HG02763 (cell line): ENCODE results near the gene HAVCR1.
A peak's percentile ranks its signal among the peaks of the same experiment; 100 is the strongest.
"Not testable (repeated sequence)": the region's sequence is repeated elsewhere in the genome, so short reads cannot be mapped to it uniquely, and the experiment has no call there.

Experiments used
- ATAC-seq: cut with Tn5 transposase; IDR thresholded peaks from one replicate; pipeline ENCODE4 v1.9.1; 2021; ENCODE audit warnings: mild to moderate bottlenecking, moderate library complexity; ENCODE audit not compliant: unreplicated experiment

The HAVCR1 gene

DNA sequence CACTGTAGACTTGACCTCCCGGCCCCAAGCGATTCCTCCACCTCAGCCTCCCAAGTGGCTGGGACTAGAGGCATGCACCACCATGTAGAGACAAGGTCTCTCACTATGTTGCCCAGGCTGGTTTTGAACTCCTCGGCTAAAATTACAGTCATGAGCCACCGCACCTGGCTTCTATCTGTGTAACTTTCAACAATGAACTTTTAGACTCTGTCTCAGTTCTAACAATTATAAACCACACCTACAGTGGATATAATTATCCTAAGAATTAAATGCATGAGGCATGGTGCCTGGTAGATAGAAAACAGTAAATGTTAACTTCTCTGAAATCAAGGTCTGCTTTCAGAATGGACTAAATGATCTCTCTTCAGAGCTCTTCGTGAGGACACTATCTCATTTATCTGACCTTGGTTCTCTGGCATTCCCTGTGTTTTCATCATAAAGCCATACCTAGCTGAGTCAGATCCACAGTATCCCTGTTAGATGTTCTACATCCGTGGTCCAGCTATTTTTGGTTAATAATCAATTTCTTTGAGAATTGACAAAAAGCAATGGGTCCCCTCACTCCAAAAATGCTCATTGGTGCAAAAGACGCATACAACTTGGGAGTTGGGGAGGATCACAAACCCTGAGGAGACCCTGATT is 7.2 kb downstream of the HAVCR1 start:
- no peak for ATAC-seq

DNA sequence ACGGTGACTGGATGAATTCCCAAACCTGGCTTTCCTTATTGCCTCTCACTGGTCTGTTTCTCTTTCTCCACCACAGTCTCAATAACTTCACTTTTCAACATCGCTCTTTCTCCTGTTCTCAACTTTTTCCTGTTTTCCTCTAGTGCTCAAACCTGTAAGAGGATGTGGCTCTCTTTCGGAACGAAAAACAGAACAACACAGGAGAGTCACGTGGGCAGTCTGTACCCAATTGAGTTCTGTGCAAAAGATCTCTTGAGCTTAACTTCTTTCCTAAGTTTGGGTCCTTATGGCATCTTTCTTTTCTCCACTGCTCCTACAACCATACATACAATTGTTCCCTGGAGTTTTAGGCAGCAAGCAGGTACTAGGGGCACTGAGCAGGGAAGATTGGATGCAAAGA is 8.9 kb downstream of the HAVCR1 start:
- ATAC-seq, result peak; percentile 45

DNA sequence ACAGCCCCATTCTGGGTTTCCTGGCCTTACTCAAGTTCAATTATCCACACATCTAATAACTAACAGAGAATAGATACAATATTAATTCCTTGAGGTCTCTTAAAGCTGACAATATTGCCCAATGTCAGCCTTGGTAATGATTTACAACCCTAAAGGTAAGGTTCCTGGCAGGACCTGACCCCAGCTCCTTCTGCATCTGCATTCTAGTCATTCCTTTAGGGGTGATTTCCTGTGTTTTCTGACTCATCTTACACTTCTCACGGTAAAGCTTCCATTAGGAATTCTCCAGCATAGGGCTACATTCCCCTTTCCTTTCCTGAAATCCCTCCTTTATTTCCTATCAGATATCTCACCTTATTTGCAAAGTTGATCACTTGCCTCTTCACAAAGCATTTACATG is 9.3 kb downstream of the HAVCR1 start:
- ATAC-seq, result no peak

GRCh38 chr5:157047898-157048297 is 11.0 kb downstream of the HAVCR1 start:
- peak; percentile 43 for ATAC-seq

DNA sequence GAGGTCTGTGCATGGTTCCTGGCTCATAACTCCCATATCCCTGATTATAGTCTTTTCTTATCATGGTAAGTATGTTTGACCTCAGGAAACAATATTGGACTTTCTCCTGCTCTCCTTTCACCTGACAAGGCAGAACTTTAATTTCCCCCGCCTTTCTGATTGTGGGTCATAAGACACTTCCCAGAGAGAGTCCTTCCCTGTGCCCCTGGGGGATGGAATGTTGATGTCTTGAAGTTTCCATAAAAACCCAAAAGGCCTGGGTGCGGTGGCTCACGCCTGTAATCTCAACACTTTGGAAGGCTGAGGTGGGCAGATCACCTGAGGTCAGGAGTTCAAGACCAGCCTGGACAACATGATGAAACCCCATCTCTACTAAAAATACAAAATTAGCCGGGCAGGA is 11.9 kb downstream of the HAVCR1 start:
- not testable (repeated sequence) for ATAC-seq

DNA sequence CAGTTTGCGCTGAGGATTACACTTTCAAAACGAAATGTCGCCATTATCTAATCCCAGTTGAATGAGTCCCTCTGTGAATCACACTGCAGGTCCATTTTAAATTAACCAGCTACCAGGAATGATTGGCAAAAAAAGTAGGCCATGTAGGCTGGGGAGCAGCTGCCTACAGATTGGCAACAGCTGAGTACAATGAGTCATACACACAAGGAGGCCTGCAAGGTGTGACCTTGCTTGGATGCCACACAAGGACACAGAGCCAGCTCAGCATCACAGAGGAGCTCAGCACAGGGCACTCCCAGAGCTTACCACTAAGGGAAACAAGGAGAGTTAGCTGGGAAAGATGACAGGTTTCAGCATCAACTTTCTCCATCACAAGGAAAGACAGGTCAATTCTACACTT is 12.9 kb downstream of the HAVCR1 start:
- no peak for ATAC-seq

GRCh38 chr5:157045601-157046000 is 13.3 kb downstream of the HAVCR1 start:
- no peak for ATAC-seq

DNA sequence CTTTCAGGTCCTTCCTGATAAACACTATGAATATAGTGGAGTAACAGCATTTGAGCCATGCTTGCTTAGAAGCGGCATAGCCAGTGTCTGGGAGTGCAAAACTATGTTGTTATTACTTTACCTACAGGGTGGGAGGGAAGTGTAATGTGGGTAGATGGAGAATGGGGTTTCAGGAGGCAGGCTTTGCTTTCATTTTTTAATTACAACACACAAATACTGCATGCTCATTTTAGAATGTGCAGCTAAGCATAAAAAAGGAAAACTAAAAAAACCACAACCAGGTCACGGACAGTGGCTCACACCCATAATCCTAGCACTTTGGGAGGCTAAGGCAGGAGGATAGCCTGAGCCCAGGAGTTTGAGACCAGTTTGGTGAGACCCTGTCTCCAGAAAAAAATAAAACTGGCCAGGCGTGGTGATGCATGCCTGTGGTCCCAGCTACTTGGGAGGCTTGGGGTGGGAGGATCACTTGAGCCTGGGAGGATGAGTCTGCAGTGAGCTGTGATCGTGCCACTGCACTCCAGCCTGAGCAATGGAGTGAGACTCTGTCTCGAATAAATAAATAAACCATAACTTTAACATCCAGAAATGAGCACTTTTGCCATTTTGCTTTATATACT is 20.2 kb downstream of the HAVCR1 start:
- ATAC-seq, result no peak

DNA sequence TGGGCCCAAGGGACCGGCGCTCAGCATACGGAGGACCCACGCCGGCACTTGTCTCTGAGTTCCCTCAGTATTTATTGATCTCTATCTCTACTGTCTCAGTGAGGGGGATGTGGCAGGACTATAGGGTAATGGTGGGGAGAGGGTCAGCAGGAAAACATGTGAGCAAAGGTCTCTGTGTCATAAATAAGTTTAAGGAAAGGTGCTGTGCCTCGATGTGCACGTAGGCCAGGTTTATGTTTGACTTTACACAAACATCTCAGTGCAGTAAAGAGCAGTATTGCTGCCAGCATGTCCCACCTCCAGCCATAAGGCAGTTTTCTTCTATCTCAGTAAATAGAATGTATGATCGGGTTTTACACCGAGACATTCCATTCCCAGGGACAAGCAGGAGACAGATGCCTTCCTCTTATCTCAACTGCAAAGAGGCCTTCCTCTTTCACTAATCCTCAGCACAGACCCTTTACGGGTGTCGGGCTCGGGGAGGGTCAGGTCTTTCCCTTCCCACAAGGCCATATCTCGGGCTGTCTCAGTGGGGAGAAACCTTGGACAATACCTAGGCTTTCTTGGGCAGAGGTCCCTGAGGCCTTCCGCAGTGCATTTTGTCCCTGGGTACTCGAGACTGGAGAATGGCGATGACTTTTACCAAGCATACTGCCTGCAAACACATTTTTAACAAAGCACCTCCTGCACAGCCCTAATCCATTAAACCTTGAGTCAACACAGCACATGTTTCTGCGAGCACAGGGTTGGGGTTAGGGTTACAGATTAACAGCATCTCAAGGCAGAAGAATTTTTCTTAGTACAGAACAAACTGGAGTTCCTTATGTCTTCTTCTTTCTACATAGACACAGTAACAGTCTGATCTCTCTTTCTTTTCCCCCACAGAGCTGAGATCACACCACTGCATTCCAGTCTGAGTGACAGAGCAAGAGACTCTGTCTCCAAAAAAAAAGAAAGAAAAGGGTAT is 24.5 kb downstream of the HAVCR1 start:
- not testable (repeated sequence) for ATAC-seq

GRCh38 chr5:157033071-157033583 is 25.8 kb downstream of the HAVCR1 start:
- ATAC-seq, result no peak

DNA sequence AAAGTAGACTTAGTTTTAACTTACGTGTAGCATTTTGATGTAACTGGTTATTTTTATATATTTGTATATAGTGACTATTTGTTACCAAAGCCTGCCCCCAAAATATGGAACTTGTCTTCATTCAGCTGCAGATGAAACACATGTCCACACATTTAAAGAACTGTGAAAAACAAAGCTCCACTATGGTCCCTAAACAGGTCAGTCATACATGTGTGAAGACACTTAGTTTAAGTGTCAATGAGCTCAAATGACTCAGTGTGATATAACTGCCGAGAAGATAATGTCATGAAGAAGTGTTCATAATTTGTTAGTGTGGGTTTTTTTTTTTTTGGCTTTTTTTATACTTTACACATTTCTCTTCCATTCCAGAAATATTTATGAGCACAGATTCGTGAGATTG is 28.2 kb downstream of the HAVCR1 start:
- ATAC-seq, result no peak

GRCh38 chr5:157029457-157029856 is 29.5 kb downstream of the HAVCR1 start:
- ATAC-seq, result no peak

DNA sequence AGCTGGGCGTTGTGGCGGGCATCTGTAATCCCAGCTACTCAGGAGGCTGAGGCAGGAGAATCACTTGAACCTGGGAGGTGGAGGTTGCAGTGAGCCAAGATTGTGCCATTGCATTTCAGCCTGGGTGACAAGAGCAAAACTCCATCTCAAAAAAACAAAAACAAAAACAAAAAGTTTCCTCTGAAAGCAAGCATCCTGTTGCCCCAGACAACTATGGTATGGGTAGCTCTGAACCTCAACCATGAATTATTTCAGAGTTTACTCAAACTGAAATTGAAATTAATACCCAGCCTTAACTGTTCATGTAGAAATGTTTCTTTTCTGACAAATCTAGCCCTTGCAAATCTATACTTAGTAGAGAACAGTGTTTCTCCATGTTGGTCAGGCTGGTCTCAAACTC is 31.3 kb downstream of the HAVCR1 start:
- peak; percentile 74 for ATAC-seq

DNA sequence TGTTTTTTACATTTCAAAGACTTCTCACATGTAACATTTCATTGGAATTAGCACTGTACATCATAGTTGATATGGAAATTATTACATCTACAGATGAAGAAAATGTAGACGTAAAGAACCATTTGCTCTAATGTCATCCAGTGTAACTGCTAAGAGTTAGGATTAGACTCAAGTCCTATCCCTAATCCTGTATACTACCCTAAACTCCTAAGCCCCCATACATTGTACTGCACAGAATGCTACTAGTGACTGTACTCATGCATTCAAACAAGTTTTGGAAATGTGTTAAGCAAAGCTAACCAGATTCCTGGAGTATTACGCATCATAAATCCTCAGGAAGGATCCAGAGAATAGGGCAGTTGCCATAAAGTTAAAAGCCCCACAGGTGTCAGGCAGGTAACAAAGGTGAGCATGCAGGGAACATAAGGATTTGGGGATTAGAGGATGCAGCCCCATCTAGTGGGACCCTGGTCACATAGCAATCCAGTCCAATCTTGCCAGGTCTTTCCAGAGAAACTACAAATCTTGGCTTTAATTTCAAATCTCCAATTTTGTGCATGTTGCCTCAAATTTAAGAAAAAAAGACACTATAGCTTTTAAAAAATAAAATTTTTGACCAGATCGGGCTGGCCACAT is 32.0 kb downstream of the HAVCR1 start:
- no peak for ATAC-seq

DNA sequence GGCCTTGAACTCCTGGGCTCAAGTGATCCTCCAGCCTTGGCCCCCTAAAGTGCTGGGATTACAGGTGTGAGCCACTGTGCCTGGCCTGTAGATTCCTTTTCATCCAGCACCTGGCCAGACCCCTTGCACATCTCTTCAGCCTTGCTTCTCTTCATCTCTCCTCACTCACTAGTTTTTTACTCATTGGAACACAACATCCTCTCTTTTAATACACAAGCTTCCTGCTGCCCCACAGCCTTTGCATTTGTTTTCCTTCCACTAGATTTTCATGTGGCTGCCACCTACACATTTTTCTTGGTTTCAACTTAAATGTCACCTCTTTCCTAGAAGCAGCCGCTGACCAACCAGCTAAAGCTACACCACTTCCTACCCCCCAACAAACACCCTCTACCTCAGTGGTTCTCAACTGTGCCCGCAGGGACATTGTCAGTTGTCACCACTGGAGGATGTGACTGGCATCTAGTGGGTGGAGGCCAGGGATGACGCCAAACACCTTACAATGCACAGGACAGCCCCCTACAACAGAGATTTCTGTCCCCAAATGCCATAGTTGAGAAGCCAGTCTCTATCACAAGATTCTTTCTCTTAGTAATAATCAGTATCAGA is 33.7 kb downstream of the HAVCR1 start:
- peak; percentile 56 for ATAC-seq

GRCh38 chr5:157024208-157024959 is 34.5 kb downstream of the HAVCR1 start:
- no peak for ATAC-seq

DNA sequence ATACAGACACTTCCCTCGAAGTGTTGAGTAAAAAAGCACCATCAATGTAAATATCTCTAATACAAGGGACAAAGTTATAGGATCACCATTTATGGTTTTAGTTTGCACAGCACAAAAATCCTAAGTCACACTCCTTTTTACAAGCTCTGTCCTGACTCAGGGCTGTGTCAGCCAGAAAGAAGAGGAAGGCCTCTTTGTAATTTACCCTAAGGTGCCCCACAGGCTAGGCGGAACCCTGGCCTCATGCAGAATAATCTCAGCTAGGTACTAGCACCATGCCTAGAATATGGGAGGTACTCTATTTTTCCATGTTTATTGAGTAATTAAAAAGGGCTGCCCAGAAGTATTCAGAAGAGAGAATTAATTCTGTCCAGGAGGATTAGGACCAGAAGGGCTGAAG is 36.9 kb downstream of the HAVCR1 start:
- ATAC-seq, result no peak

GRCh38 chr5:157020511-157021222 is 38.2 kb downstream of the HAVCR1 start:
- ATAC-seq, result no peak

DNA sequence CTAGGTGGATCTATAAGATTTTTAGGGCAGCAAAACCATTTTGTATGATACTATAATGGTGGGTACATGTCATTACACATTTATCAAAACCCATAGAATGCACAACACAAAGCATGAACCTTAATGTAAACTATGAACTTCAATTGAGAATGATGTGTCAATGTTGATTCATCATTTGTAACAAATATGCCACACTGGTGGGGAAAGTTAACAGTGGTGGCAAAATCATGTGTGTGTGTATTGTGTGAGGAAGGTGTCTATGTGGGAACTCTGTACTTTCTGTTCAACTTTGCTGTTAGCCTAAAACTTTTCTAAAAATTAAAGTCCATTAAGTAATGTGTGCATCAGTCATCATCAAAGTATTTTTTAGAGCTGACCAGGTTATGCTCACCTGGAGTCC is 38.9 kb downstream of the HAVCR1 start:
- no peak for ATAC-seq
